ENCODE measurements around the gene C16orf86.

The C16orf86 gene

GRCh38 chr16:67654403-67654911 lies 12.2 kb upstream of the C16orf86 start:
- no peak for DNase-seq

GRCh38 chr16:67655363-67655762 lies 11.3 kb upstream of the C16orf86 start:
- DNase-seq: no peak

DNA sequence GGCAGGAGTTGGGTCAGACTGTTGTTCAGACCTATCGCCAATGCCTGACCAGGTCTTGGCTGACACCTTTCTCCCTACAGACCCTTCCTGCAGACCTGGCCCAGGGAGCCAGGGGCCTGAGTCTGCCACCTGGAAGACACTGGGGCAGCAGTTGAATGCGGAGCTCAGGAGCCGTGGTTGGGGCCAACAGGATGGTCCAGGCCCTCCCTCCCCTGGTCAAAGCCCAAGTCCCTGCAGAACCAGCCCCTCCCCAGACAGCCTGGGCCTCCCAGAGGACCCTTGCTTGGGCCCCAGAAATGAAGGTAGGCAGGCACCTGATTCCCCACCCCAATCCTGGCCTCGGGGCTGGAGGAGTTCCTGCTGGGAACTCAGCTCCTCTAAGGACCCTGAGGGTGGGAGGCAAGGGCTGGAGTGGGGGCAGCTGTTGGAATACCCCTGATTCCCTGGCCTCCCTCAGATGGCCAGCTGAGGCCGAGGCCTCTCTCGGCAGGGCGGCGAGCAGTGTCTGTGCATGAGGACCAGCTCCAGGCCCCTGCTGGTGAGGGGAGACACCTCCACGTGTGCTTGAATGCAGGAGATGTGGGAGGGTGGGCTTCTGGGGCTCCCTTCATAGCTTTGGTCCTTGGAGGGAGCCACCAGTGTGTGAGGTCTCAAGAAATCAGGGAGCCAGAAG lies 10.1 kb upstream of the C16orf86 start:
- no peak for DNase-seq

DNA sequence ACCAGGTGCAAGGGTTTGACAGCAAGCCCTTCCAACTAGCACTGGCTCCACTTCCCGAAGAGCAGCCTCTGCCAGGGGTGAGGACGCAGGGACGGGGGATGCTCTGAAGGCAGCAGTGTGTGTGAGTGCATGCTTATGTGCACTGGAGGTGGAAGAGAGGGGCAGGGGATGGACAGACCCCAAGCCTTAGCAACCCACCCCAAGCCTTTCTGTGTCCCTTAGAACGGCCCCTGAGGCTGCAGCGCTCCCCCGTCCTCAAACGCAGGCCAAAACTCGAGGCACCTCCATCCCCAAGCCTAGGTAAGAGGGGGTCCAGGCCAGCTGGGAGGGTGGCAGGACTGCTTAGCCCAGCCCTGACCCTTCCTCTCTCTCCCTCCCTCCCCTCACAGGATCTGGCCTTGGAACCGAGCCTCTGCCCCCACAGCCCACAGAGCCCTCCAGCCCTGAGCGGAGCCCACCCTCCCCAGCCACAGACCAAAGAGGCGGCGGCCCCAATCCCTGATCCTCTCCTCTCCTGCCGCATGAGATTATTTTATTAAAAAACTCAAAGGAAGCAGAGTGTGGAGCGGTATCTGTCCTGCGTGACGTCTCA lies 9.5 kb upstream of the C16orf86 start:
- DNase-seq: no peak

GRCh38 chr16:67657751-67658518 lies 8.7 kb upstream of the C16orf86 start:
- no peak for DNase-seq

DNA sequence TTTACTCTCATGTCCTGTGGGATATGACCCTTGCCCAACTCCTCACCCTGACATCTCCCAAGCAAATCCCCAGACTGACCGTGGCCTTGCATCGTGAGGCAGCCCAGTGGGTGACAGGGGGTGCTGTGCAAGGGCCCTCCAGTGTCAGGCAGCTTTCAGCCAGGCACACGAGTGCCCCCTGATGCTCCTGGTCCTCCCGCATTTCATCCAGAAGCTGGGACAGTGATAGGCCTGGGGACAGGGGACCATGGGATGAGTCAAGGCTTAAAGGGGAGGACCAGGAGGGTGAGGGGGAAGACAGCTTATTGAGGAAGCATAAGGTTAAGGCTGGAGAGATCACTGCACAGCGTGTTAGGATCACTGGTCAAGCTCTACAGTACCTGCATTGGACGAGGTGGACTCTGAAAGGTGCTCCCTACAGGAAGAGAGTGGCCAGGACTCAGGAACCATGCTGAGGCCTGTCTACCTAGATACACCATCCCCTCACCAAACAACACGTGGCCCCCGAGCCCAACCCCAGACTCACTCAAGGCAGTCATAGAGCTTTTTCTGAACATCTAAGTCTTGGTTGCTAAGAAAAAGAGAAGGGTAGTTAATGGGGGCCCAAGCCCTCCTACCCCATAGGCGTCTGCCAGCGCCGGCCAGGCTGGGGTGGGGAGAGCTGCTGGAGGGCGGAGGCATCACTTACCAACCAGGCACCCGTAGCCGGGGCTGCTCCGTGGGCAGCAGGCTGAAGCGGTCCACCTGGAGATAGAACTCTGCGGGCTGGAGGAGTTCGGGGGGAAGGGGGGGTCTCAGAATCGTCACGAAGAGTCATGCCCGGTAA lies 7.6 kb upstream of the C16orf86 start:
- DNase-seq: no peak

DNA sequence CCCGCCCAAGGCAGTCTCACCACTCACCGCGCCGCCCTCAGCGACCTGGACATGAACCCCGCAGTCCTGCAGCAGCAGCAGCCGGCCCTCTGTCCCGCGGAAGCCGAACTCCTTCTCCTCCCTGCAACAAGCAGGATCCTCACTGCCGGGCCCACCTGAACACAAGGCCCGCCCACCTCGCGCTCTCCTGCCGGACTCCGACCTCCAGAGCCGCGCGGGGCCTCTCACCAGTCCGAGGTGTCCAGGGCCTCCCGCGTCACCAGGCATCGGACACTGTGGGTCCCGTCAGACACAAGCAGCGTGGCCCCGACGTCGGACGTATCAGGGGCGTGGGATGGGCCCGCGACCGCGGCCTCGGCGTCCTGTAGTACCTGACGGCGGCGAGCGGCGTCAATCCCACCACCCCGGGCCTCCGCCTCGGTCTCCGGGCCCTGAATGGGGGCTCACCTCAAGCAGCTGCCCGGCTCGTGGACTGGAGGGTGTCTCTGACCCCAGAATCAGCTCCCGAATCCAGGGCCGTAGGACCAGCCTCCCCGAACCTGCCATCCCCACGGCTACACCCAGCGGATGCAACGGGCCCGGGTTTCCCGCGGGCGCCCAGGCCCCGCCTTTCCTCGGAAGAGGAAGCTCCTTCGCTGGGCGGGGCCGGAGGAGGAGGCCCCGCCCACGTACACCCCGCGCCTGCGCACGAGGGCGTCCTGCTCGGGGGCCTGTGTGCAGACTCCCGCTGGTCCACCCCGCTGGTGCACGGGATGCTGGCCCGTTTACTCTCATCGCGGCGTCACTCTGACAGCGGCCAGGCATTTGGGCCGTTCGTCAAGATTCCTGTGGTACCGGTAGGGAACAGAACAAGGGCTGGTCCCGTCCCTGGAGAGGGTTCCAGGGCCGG lies 6.7 kb upstream of the C16orf86 start, which contains the start of gene ACD:
Gene ACD (minus strand): TSS at position 586 of the 889 bp plus-strand sequence. CDS start 40 bp downstream, at position 546.
- peak; percentile 88 for DNase-seq

- DNase-seq: peak; percentile 99
Observed at GRCh38 chr16:67660564-67661028, 6.0 kb upstream of the C16orf86 start, which contains the start of gene PARD6A. TSS of gene PARD6A (plus strand) at chr16:67660960. CDS start at chr16:67661039, 79 bp downstream.

DNA sequence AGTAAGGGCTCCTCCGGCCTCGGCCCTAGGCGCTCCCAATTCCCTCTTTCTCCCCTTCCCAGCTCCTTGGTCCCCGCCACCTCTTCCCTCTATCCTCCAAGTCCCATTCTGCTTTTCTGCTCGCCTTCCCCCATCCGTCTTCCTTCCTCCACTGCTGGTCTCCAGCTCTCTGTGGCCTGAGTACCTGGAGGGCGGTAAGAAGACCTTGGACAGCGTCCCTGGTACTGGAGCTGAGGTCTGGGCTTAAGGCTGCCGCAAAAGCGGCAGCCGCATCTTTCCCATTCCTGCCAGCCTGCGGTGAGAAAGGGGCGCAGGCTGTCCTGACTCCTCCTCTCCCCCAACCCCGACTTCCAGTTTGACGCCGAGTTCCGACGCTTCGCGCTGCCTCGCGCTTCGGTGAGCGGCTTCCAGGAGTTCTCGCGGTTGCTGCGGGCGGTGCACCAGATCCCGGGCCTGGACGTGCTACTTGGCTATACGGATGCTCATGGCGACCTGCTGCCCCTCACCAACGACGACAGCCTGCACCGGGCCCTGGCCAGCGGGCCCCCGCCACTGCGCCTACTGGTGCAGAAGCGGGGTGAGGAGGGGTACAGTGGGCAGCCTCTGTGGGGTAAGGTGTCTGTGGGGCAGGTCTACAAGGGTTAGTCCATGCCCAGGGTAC lies 5.4 kb upstream of the C16orf86 start:
- DNase-seq: no peak

DNA sequence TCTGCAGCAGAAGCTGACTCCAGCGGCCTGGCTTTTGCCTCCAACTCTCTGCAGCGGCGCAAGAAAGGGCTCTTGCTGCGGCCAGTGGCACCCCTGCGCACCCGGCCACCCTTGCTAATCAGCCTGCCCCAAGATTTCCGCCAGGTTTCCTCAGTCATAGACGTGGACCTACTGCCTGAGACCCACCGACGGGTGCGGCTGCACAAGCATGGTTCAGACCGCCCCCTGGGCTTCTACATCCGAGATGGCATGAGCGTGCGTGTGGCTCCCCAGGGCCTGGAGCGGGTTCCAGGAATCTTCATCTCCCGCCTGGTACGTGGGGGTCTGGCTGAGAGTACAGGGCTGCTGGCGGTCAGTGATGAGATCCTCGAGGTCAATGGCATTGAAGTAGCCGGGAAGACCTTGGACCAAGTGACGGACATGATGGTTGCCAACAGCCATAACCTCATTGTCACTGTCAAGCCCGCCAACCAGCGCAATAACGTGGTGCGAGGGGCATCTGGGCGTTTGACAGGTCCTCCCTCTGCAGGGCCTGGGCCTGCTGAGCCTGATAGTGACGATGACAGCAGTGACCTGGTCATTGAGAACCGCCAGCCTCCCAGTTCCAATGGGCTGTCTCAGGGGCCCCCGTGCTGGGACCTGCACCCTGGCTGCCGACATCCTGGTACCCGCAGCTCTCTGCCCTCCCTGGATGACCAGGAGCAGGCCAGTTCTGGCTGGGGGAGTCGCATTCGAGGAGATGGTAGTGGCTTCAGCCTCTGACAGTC lies 4.5 kb upstream of the C16orf86 start:
- DNase-seq: no peak

- DNase-seq: no peak
Observed at GRCh38 chr16:67662653-67663010, 4.0 kb upstream of the C16orf86 start.

- no peak for DNase-seq
Observed at GRCh38 chr16:67663151-67663876, 3.3 kb upstream of the C16orf86 start.

GRCh38 chr16:67663877-67664222 lies 2.8 kb upstream of the C16orf86 start:
- DNase-seq: no peak

DNA sequence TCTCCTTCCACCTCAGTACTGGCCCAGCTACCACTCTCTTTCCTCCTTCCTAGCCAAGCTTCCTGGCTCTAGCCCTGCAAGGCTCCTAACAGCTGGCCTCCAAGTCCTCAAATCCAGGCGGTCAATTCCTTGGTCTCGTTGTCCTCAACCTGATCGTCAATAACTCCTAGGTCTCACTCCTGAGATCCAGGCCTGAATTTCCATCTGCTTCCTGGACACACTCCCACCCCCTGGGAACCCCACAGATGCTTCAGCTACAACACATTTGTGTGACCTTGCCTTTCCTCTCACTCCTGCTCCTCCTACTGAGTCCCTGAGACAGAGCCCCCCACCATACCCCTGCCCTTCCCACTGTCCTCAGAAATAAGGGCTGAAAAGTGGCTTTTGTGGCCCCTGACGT lies 2.4 kb upstream of the C16orf86 start:
- no peak for DNase-seq

DNA sequence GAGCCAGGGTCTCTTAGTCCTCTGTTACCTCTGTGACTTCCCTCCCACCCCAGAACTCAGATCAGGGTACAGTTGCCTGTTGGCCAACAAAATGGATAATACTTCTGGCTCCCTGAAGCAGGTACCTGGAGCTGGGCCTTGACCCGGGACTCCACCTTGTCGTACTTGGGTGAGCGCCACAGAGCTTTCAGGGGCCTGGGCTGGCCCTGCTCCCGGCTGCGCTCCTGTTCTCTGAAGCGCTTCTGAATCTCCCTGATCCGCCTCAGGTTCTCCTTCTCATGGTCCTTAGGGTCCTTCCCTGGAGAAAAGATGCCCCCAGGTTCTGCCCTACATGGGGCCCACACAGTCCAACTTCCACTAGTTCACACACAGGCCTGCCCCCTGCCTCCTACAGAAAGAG lies 1.7 kb upstream of the C16orf86 start:
- DNase-seq: no peak

DNA sequence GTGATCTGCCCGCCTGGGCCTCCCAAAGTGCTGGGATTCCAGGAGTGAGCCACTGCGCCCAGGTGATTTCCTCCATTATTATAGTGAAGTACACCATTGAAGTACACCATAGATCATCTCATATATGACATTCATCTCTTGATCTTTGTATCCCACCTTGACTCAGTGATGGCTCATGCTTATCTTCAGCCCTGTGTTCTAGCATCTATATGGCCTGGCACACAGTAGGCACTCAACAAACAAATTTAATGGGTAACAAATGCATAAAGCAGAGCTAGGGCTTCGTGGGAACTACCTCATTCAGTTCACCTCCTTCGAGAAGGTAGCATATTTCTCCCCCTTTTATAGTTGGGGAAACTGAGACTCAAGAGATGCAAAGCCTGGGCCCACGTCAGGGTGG lies 1.0 kb upstream of the C16orf86 start:
- DNase-seq: no peak

DNA sequence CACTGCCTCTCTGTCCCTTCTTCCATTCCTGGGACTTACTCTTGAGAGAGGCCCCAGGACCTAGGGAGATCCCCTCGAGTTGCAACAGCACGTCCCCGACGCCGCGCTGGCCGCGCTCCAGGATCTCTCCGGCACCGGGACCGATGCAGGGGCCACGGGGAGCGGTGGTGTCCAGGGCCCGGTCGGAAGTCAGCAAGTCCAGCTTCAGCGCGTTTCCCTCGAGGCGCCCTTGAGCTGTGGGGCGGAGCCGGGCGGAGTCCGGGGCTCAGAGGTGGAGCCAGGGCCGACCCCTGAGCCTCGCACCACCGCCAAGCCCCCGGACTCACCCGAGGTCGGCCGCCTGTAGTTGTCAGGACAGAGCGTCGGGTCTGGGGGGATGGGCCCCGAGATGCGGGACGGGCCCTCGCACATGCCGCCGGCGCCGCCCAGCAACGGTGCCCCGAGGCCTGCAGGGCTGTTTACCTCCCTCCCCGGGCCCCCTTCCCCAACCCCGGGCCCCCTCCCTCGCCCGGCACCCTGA lies 522 bp upstream of the C16orf86 start:
- DNase-seq: no peak

- no peak for DNase-seq
Observed at GRCh38 chr16:67667453-67667816, 821 bp downstream of the C16orf86 start.

DNA sequence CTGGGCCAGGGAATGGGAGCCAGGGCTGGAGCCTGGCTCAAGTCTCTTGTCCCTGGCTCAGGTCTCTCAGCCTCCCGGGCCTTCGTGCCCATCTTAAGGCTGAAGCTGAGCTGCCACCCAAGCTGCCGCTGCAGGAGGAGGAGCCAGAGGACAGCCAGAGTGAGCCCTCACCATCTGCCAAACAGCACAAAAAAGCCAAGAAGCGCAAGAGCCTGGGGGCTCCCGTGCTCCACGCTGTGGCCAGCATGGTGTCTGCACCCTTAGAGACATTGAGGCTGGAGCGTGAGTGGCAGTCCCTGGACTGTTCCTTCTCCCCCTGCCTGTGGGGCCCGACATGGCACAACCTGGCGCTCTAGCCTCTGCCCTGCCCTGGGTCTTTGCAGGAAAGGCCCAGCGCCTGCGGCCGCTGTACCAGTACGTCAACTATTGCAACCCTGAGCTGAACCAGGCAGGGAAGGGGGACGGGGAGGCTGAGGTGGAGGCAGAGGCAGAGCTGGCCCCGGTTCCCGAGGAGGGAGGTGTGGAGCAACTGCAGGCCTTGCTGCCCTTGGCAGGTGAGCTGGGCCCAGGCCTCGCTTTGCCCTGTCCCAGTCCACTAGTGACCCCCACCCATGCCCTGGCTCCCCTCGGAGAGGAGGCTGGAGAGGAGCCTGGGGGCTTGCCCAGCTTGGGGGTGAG lies 1.3 kb downstream of the C16orf86 start:
- DNase-seq: peak; percentile 90
